Activated naive CD4-positive, alpha-beta T cell treated with anti-CD3 and anti-CD28 coated beads, Interleukin-2, amount 50 U/mL, for 72 hours (primary cell): Measurements from ENCODE around the gene CCL3. TPM values are rescaled to one million over a fixed set of nuclear protein-coding genes. Genes with fewer than 3 reads are reported as not detected.
"Not testable (repeated sequence)": the region's sequence is repeated elsewhere in the genome, so short reads cannot be mapped to it uniquely, and the experiment has no call there.

Experiments
- ATAC-seq, 2 donors: fragments of 150-1000 bp; cut with Tn5 transposase; 2 replicates each; pipeline ENCODE4 v1.10.0; 2021; ENCODE audit warnings: mild to moderate bottlenecking in 2 of 2, moderate library complexity in 2 of 2
- DNase-seq, 2 donors: peaks; one replicate each; pipeline ENCODE4 v3.0.0; 2021 to 2022; ENCODE audit warnings: low spot score in 2 of 2
- H3K27ac Mint-ChIP-seq, 2 donors: one replicate each; pipeline ENCODE4 v1.8.0; 2022; ENCODE audit warnings: mild to moderate bottlenecking in 2 of 2, mixed read lengths in 2 of 2
- H3K36me3 Mint-ChIP-seq, 2 donors: one replicate each; pipeline ENCODE4 v1.8.0; 2022; ENCODE audit warnings: mixed read lengths in 2 of 2
- H3K9me3 Mint-ChIP-seq, 2 donors: one replicate each; pipeline ENCODE4 v1.8.0; 2022; ENCODE audit warnings: mixed read lengths in 2 of 2
- total RNA-seq, 2 donors: library from RNA; stranded (reverse); gene quantifications; one replicate each; pipeline ENCODE4 v1.2.3, GENCODE V29; 2022

Gene CCL3
- total RNA-seq, 2 donors from 2014 or later = 34.3 to 64.4 TPM

GRCh38 chr17:36099004-36099403 is 9.1 kb upstream of the CCL3 start:
- DNase-seq, H3K9me3 Mint-ChIP-seq, H3K36me3 Mint-ChIP-seq, ATAC-seq: not testable (repeated sequence)
- H3K27ac Mint-ChIP-seq = peak overlapping the region in 1 of 2 donors; percentile 4

GRCh38 chr17:36095992-36096391 is 6.0 kb upstream of the CCL3 start:
- DNase-seq = no peak
- Mint-ChIP-seq H3K36me3 (no peaks in the 10 kb centered on the region), H3K9me3 (no peaks in the 10 kb centered on the region), H3K27ac (peak overlapping the region in 1 of 2 donors; percentile 53)
- ATAC-seq = no peak

GRCh38 chr17:36094746-36095145 is 4.8 kb upstream of the CCL3 start:
- ATAC-seq (no peak), DNase-seq (no peak)
- Mint-ChIP-seq H3K9me3 (no peaks in the 10 kb centered on the region), H3K27ac (no peak overlapping the region), H3K36me3 (no peaks in the 10 kb centered on the region)

- no peaks in the 10 kb centered on the region for H3K36me3 Mint-ChIP-seq
- DNase-seq (no peak), ATAC-seq (no peak)
- no peaks in the 10 kb centered on the region for H3K9me3 Mint-ChIP-seq
- H3K27ac Mint-ChIP-seq = no peak overlapping the region
Observed at GRCh38 chr17:36094232-36094631, 4.3 kb upstream of the CCL3 start.

DNA sequence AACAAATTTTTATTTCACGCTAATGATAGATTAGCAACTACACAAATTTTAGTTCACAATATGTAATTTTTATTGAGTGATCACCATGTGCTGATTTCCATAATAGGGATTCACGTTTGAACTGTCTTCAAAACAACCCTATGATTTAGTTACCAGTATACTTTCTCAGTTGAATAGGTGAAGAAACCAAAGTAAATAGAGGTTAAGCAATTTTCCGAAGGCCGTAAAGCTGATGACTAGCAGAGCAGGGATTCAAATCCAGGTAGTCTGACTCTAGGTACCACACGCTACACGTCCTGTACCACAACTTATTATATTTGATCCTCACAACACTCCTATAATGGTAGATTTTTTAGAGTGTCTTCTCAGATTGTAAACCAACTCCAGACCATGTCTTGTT is 2.8 kb upstream of the CCL3 start:
- H3K27ac Mint-ChIP-seq, DNase-seq, ATAC-seq, H3K36me3 Mint-ChIP-seq, H3K9me3 Mint-ChIP-seq: not testable (repeated sequence)

GRCh38 chr17:36092230-36092629 is 2.3 kb upstream of the CCL3 start:
- Mint-ChIP-seq H3K36me3 (no peaks in the 10 kb centered on the region), H3K27ac (no peak overlapping the region), H3K9me3 (no peaks in the 10 kb centered on the region)
- peak; percentile 43 to 78 for ATAC-seq
- DNase-seq = peak in 1 of 2 donors; percentile 52

DNA sequence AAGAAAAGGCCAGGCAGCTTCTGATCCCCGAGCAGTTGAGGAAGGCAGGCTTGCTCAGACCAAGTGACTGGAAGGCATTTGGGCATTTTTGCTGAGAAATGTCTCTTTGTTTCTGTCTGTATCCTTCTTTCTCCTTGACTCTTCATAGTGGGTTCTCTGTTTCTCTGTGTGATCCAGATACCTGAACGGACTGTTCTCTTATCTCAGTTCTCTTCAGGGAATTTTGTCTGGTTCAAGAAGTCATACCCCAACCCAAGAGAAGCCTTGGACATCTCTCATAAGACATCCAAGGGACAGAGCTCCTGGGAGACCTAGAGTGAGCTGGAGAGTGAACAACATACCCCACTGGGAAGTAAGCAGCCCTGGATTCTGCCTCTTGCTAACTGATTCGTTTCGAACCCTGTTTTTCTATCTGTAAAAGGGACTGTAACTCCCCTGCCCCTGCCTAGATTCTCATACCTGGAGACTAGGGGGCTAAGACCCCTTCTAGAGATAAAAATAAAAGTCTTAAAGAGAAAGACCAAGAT is 541 bp downstream of the CCL3 start:
- ATAC-seq = no peak
- H3K27ac Mint-ChIP-seq = peak overlapping the region; percentile 52 to 87
- no peaks in the 10 kb centered on the region for H3K36me3 Mint-ChIP-seq
- H3K9me3 Mint-ChIP-seq = no peaks in the 10 kb centered on the region
- no peak for DNase-seq

GRCh38 chr17:36088670-36089338 is 1.1 kb downstream of the CCL3 start:
- Mint-ChIP-seq H3K27ac (peak overlapping the region in 1 of 2 donors; percentile 52), H3K36me3 (no peaks in the 10 kb centered on the region), H3K9me3 (no peaks in the 10 kb centered on the region)
- no peak for ATAC-seq
- DNase-seq = no peak

- not testable (repeated sequence) for H3K27ac Mint-ChIP-seq, H3K36me3 Mint-ChIP-seq, DNase-seq, ATAC-seq, H3K9me3 Mint-ChIP-seq
Observed at GRCh38 chr17:36087897-36088572, 1.9 kb downstream of the CCL3 start.

- not testable (repeated sequence) for ATAC-seq, H3K9me3 Mint-ChIP-seq, H3K36me3 Mint-ChIP-seq, H3K27ac Mint-ChIP-seq, DNase-seq
Observed at GRCh38 chr17:36087471-36087870, 2.5 kb downstream of the CCL3 start.

GRCh38 chr17:36086791-36087190 is 3.2 kb downstream of the CCL3 start:
- DNase-seq = no peak
- H3K27ac Mint-ChIP-seq = no peak overlapping the region
- H3K36me3 Mint-ChIP-seq = no peaks in the 10 kb centered on the region
- ATAC-seq = no peak
- H3K9me3 Mint-ChIP-seq = no peaks in the 10 kb centered on the region

- H3K9me3 Mint-ChIP-seq = no peaks in the 10 kb centered on the region
- ATAC-seq (no peak), DNase-seq (no peak)
- no peak overlapping the region for H3K27ac Mint-ChIP-seq
- no peaks in the 10 kb centered on the region for H3K36me3 Mint-ChIP-seq
Observed at GRCh38 chr17:36085765-36086164, 4.2 kb downstream of the CCL3 start.

DNA sequence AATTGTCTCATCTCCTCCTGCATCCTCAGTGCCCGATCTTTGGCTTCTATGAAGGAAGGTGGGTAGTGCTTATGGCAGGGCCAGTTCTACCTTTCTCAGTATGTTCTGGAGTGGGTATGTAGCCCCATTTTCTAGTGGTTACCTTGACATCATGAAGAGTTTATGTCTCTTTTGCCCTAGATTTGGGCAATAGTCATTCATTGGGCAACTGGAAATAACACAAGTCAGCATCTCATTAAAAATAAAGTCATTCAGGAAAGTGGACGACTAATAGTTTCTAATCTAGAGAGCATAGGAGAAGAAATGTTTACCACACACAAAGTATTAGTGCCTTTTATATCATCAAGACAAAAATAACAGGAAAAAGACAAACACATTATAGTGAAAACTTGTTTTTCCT is 6.3 kb downstream of the CCL3 start:
- peak overlapping the region in 1 of 2 donors; percentile 4 for H3K27ac Mint-ChIP-seq
- not testable (repeated sequence) for H3K36me3 Mint-ChIP-seq, DNase-seq, H3K9me3 Mint-ChIP-seq, ATAC-seq

DNA sequence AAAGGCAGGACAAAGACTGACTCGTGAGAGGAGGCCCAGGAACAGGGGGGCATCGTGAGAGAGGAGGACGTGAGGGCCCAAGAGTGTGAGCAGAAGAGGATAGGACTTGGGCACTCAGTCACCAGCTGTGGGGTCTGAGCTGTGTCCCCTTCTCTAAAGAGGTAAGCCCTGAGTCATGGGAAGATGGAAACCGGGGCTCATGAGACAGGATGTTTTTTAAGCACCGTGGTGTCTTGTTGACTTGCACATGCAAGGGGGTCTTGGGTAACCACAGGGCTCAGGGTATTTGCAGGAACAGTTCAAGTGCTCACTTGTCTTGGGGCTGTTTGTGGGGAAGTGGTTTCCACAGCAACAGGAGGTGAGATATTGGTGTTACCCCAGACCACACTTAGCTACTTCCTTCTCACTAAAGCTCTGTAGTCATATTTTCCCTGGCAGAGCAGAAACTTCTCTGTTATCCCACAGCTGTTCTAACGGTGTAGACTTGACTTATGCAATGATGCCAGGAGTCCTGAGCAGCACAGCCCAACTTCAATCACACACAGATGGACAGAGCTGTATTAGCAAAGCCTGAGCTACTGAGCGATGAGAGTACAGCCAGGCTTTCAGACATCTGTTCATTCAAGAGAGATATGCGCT is 7.3 kb downstream of the CCL3 start:
- ATAC-seq = peak; percentile 89 to 91
- not testable (repeated sequence) for H3K9me3 Mint-ChIP-seq, H3K36me3 Mint-ChIP-seq
- H3K27ac Mint-ChIP-seq = peak overlapping the region; percentile 13 to 85
- peak in 1 of 2 donors; percentile 58 for DNase-seq

GRCh38 chr17:36081681-36082471 is 8.1 kb downstream of the CCL3 start:
- not testable (repeated sequence) for DNase-seq, H3K36me3 Mint-ChIP-seq, H3K9me3 Mint-ChIP-seq
- ATAC-seq = peak in 1 of 2 donors; percentile 25
- peak overlapping the region; percentile 13 to 85 for H3K27ac Mint-ChIP-seq

- ATAC-seq (peak; percentile 65 to 94), DNase-seq (no peak)
- Mint-ChIP-seq H3K27ac (no peak overlapping the region), H3K9me3 (no peaks in the 10 kb centered on the region), H3K36me3 (no peaks in the 10 kb centered on the region)
Observed at GRCh38 chr17:36074365-36074764, 15.6 kb downstream of the CCL3 start.
